SK-N-SH (cell line): ENCODE data around the gene SIGMAR1. TPM values are rescaled to one million over a fixed set of nuclear protein-coding genes. Genes with fewer than 3 reads are reported as not detected.

Experiments
- CTCF ChIA-PET: fragments of 300-600, 350-600 bp; formaldehyde crosslinking; extraction: SDS; loops from one replicate; lab custom pipeline; 2021; lab: Yijun Ruan, JAX
- POLR2A ChIA-PET: fragments of 350-600 bp; sonication (Branson Sonifier 250); formaldehyde crosslinking; extraction: SDS; loops from one replicate; lab custom pipeline; 2020; ENCODE audit warnings: antibody characterized with exemption, inconsistent platforms; lab: Yijun Ruan, JAX
- DNase-seq: peaks from one replicate; pipeline ENCODE4 v3.0.0; 2012
- H2AFZ ChIP-seq: fragments of 200-600 bp; sonication (generic); 2 replicates; pipeline ENCODE4 v1.8.1; 2016; ENCODE audit warnings: antibody characterized with exemption, mild to moderate bottlenecking, low read depth
- H3F3A ChIP-seq: fragments of 200-600 bp; sonication (generic); replicated peaks from 2 replicates; pipeline ENCODE3; 2016; ENCODE audit warnings: antibody characterized with exemption, mild to moderate bottlenecking; ENCODE audit not compliant: insufficient read depth
- H3K27ac ChIP-seq, 2 experiments: fragments of 200-500 bp in 1 of 2; fragments of 200-600 bp in 1 of 2; sonication (Bioruptor generic) in 1 of 2; sonication (generic), shearing (Covaris generic) in 1 of 2; 2 replicates each; pipeline versions ENCODE4 v1.5.1 to v1.6.1; 2014 to 2016; ENCODE audit warnings: low read depth in 2 of 2, inconsistent platforms in 1 of 2, low read length in 1 of 2, mild to moderate bottlenecking in 1 of 2, mixed read lengths in 1 of 2
- H3K27me3 ChIP-seq: fragments of 200-600 bp; sonication (generic), shearing (Covaris generic); 2 replicates; pipeline ENCODE4 v1.6.1; 2016; ENCODE audit warnings: mixed run types; ENCODE audit not compliant: insufficient read depth
- H3K36me3 ChIP-seq, 2 experiments: fragments of 200-500 bp in 1 of 2; fragments of 200-600 bp in 1 of 2; sonication (Bioruptor generic) in 1 of 2; sonication (generic) in 1 of 2; replicated peaks in 1 of 2; 2 replicates each; pipeline versions ENCODE3 to v1.5.1; 2014 to 2016; ENCODE audit warnings: low read length in 1 of 2, mild to moderate bottlenecking in 1 of 2; ENCODE audit not compliant: insufficient read depth in 2 of 2, control insufficient read depth in 1 of 2
- H3K4me1 ChIP-seq, 2 experiments: fragments of 200-500 bp in 1 of 2; fragments of 200-600 bp in 1 of 2; sonication (Bioruptor generic) in 1 of 2; sonication (generic), shearing (Covaris generic) in 1 of 2; 2 replicates each; pipeline versions ENCODE4 v1.5.1 to v1.6.1; 2014 to 2016; ENCODE audit warnings: low read depth in 1 of 2, low read length in 1 of 2, mixed run types in 1 of 2; ENCODE audit not compliant: insufficient read depth in 2 of 2, control insufficient read depth in 1 of 2
- H3K4me2 ChIP-seq: fragments of 200-600 bp; sonication (generic), shearing (Covaris generic); 2 replicates; pipeline ENCODE4 v1.6.1; 2017; ENCODE audit warnings: mixed run types
- H3K4me3 ChIP-seq, 2 experiments: fragments of 200-500 bp in 1 of 2; fragments of 200-600 bp in 1 of 2; sonication (Bioruptor generic) in 1 of 2; sonication (generic), shearing (Covaris generic) in 1 of 2; 2 replicates each; pipeline versions ENCODE4 v1.5.1 to v1.8.1; 2014 to 2016; ENCODE audit warnings: low read depth in 2 of 2, inconsistent platforms in 1 of 2, low read length in 1 of 2, mild to moderate bottlenecking in 1 of 2, mixed read lengths in 1 of 2, moderate library complexity in 1 of 2
- H3K79me2 ChIP-seq: fragments of 200-600 bp; sonication (generic); 2 replicates; pipeline ENCODE4 v1.8.1; 2017; ENCODE audit warnings: mild to moderate bottlenecking; ENCODE audit not compliant: insufficient read depth
- H3K9ac ChIP-seq: fragments of 200-600 bp; sonication (generic); 2 replicates; pipeline ENCODE4 v1.6.1; 2017; ENCODE audit warnings: mixed run types
- H3K9me2 ChIP-seq: fragments of 200-600 bp; sonication (generic); 2 replicates; pipeline ENCODE4 v1.6.1; 2017; ENCODE audit warnings: mixed run types
- H3K9me3 ChIP-seq: fragments of 200-600 bp; sonication (generic); 2 replicates; pipeline ENCODE4 v1.6.1; 2017; ENCODE audit warnings: mixed run types, mild to moderate bottlenecking, moderate library complexity
- H4K20me1 ChIP-seq: fragments of 200-600 bp; sonication (generic); 2 replicates; pipeline ENCODE4 v1.6.1; 2017; ENCODE audit warnings: mild to moderate bottlenecking, mixed run types; ENCODE audit not compliant: insufficient read depth
- CHD2 ChIP-seq: fragments of 150-350 bp; IDR thresholded peaks from 2 replicates; pipeline ENCODE4 v1.6.1; 2018; ENCODE audit warnings: low read length; ENCODE audit not compliant: partially characterized antibody
- FOXJ3 ChIP-seq: sonication (generic); formaldehyde crosslinking; IDR thresholded peaks from 2 replicates; pipeline ENCODE4 v1.5.1; 2020; ENCODE audit warnings: mild to moderate bottlenecking, missing genetic modification reagents
- MEF2A ChIP-seq: IDR thresholded peaks from 2 replicates; pipeline ENCODE4 v1.4.0; 2012; ENCODE audit warnings: low read depth, borderline replicate concordance
- MXI1 ChIP-seq: IDR thresholded peaks from 2 replicates; pipeline ENCODE4 v1.6.1; 2012; ENCODE audit warnings: mild to moderate bottlenecking, low read depth, low read length, improper control_type of control experiment
- NRF1 ChIP-seq: IDR thresholded peaks from 2 replicates; pipeline ENCODE4 v1.6.1; 2012; ENCODE audit warnings: low read depth, mild to moderate bottlenecking, low read length
- POLR2AphosphoS5 ChIP-seq: IDR thresholded peaks from 2 replicates; pipeline ENCODE4 v1.6.1; 2012; ENCODE audit warnings: low read depth, low read length
- RAD21 ChIP-seq: IDR thresholded peaks from 2 replicates; pipeline ENCODE4 v1.6.1; 2012; ENCODE audit warnings: mild to moderate bottlenecking, low read length
- RXRA ChIP-seq: IDR thresholded peaks from 2 replicates; pipeline ENCODE4 v1.4.0; 2012; ENCODE audit warnings: low read depth, mild to moderate bottlenecking, borderline replicate concordance
- SMC3 ChIP-seq: IDR thresholded peaks from 2 replicates; pipeline ENCODE4 v1.6.1; 2012; ENCODE audit warnings: low read depth, low read length, improper control_type of control experiment
- TEAD4 ChIP-seq: IDR thresholded peaks from 2 replicates; pipeline ENCODE4 v1.4.0; 2012; ENCODE audit warnings: mild to moderate bottlenecking, borderline replicate concordance; ENCODE audit not compliant: insufficient read depth
- YY1 ChIP-seq: IDR thresholded peaks from 2 replicates; pipeline ENCODE4 v1.4.0; 2012; ENCODE audit warnings: low read depth, mild to moderate bottlenecking
- WGBS: methylation state at CpG from one replicate; pipeline ENCODE4 v1.1.6; 2017; ENCODE audit warnings: low lambda C conversion rate; 5-methylcytosine and 5-hydroxymethylcytosine counted together
- polyA plus RNA-seq, 3 experiments: library from polyadenylated mRNA; depleted of rRNA; stranded (reverse); fragments of >200 nt; gene quantifications; 2 replicates each; pipeline ENCODE4 v1.2.3, GENCODE V29; 2012
- TF ChIP-seq, protein P1 (sequence below): IDR thresholded peaks from 2 replicates; pipeline ENCODE4; 2012
- TF ChIP-seq, protein P2 (sequence below): fragments of 150-350 bp; IDR thresholded peaks from 2 replicates; pipeline ENCODE4 v1.6.1; 2017; ENCODE audit warnings: antibody characterized with exemption, low read length, low read depth, borderline replicate concordance
- TF ChIP-seq, protein P3 (sequence below): IDR thresholded peaks from 2 replicates; pipeline ENCODE4 v1.4.0; 2012; ENCODE audit warnings: low read depth, borderline replicate concordance
- TF ChIP-seq, protein P4 (sequence below): fragments of 200-600 bp; sonication (generic); IDR thresholded peaks from 2 replicates; pipeline ENCODE4 v1.6.1; 2017; ENCODE audit warnings: antibody characterized with exemption, mild to moderate bottlenecking, moderate library complexity
- TF ChIP-seq, protein P5 (sequence below): IDR thresholded peaks from 2 replicates; pipeline ENCODE4 v1.4.0; 2012; ENCODE audit warnings: low read depth, borderline replicate concordance

SIGMAR1 gene
- polyA plus RNA-seq, 1 of the 3 experiments (the other 2 are of a cell fraction): 79.0 TPM

DNA sequence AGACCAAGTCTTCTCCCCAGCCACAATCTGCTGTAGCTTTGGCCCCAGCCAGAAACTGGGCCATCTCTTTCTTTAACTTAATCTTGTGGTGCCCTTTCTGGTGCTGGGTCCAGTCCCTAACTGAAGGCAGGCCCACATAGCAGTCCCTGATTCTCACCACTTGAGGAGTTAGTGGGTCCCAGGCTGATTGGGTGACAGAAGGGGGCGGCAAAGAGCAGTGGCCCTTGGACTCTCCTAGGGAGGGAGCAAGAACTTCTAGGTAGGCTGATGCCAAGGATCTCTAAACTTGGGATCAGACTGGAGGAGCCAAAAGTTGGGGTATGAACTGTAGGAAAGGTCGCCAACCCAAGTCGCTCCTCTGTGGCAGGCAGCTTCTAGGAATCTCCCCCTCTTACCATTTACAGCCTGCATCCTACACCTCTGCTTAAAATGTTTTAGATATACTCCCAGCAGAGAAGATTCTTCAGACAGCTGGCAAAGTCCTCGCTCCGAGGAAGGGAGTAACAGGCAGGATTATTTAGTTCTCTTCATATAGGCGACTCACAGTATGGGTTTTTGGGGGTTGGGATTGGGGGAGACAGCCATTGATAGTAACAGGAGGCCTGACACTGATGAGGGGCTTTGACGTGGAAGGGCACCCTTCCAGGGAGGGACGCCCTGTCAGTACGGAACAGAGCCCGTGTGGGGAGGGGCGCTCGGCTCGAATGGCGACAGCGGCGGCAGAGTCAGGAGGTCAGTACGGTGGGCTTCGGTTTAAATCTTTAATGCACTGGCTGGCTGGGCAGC, 26.9 kb upstream of the SIGMAR1 start:
- H3K36me3 ChIP-seq: peaks cover 0 to 2% of the 10 kb centered on the region in 2 experiments

More for the DNA sequence above, 26.9 kb upstream of the SIGMAR1 start:
- no peaks in the 10 kb centered on the region for H3K9me3 ChIP-seq
- peak overlapping the region; percentile 28 to 83 for H3K27ac ChIP-seq
- peaks cover 8 to 12% of the 10 kb centered on the region in 2 experiments; a peak in 3 of 4 replicates for H3K4me1 ChIP-seq
- no peaks in the 10 kb centered on the region for H3K27me3 ChIP-seq
- H3K4me2 ChIP-seq: peak overlapping the region; percentile 92
- peak; percentile 69 for DNase-seq
- POLR2A ChIA-PET: interaction anchor here (1.0 to 1.6 kb wide), 4 partner anchors 10 to 27 kb away, joined by 3 to 10 read pairs (median 6); partner anchors contain the start of genes GALT and SIGMAR1
- peak overlapping the region; percentile 56; the same call in 1 of the 2 replicates for H3K9ac ChIP-seq
- 20% methylated on average over 17 of the region's 18 CpGs for WGBS
- H4K20me1 ChIP-seq: no peaks in the 10 kb centered on the region
- peaks cover 20% of the 10 kb centered on the region; the same call in 1 of the 2 replicates for H3K79me2 ChIP-seq
- peak overlapping the region; percentile 64 to 80 for H3K4me3 ChIP-seq
- peaks cover 13% of the 10 kb centered on the region for H3F3A ChIP-seq
- TF ChIP-seq TEAD4 (no peak), RAD21 (peak; percentile 55), RXRA (no peak), FOXJ3 (CRISPR knock-in tag) (no peak), POLR2AphosphoS5 (no peak), SMC3 (peak; percentile 58), MEF2A (no peak), YY1 (no peak), NRF1 (no peak), MXI1 (0 out of 2 replicates have a peak, but pooled peaks have one; percentile 18), CHD2 (no peak)
- TF ChIP-seq, protein P1, sequence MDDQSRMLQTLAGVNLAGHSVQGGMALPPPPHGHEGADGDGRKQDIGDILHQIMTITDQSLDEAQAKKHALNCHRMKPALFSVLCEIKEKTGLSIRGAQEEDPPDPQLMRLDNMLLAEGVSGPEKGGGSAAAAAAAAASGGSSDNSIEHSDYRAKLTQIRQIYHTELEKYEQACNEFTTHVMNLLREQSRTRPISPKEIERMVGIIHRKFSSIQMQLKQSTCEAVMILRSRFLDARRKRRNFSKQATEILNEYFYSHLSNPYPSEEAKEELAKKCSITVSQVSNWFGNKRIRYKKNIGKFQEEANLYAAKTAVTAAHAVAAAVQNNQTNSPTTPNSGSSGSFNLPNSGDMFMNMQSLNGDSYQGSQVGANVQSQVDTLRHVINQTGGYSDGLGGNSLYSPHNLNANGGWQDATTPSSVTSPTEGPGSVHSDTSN: no peak
- TF ChIP-seq, protein P2, sequence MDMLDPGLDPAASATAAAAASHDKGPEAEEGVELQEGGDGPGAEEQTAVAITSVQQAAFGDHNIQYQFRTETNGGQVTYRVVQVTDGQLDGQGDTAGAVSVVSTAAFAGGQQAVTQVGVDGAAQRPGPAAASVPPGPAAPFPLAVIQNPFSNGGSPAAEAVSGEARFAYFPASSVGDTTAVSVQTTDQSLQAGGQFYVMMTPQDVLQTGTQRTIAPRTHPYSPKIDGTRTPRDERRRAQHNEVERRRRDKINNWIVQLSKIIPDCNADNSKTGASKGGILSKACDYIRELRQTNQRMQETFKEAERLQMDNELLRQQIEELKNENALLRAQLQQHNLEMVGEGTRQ: no peak
- TF ChIP-seq, protein P3, sequence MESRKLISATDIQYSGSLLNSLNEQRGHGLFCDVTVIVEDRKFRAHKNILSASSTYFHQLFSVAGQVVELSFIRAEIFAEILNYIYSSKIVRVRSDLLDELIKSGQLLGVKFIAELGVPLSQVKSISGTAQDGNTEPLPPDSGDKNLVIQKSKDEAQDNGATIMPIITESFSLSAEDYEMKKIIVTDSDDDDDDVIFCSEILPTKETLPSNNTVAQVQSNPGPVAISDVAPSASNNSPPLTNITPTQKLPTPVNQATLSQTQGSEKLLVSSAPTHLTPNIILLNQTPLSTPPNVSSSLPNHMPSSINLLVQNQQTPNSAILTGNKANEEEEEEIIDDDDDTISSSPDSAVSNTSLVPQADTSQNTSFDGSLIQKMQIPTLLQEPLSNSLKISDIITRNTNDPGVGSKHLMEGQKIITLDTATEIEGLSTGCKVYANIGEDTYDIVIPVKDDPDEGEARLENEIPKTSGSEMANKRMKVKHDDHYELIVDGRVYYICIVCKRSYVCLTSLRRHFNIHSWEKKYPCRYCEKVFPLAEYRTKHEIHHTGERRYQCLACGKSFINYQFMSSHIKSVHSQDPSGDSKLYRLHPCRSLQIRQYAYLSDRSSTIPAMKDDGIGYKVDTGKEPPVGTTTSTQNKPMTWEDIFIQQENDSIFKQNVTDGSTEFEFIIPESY: no peak
- TF ChIP-seq, protein P4, sequence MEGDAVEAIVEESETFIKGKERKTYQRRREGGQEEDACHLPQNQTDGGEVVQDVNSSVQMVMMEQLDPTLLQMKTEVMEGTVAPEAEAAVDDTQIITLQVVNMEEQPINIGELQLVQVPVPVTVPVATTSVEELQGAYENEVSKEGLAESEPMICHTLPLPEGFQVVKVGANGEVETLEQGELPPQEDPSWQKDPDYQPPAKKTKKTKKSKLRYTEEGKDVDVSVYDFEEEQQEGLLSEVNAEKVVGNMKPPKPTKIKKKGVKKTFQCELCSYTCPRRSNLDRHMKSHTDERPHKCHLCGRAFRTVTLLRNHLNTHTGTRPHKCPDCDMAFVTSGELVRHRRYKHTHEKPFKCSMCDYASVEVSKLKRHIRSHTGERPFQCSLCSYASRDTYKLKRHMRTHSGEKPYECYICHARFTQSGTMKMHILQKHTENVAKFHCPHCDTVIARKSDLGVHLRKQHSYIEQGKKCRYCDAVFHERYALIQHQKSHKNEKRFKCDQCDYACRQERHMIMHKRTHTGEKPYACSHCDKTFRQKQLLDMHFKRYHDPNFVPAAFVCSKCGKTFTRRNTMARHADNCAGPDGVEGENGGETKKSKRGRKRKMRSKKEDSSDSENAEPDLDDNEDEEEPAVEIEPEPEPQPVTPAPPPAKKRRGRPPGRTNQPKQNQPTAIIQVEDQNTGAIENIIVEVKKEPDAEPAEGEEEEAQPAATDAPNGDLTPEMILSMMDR: peak; percentile 90
- TF ChIP-seq, protein P5, sequence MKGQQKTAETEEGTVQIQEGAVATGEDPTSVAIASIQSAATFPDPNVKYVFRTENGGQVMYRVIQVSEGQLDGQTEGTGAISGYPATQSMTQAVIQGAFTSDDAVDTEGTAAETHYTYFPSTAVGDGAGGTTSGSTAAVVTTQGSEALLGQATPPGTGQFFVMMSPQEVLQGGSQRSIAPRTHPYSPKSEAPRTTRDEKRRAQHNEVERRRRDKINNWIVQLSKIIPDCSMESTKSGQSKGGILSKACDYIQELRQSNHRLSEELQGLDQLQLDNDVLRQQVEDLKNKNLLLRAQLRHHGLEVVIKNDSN: no peak
- no peaks in the 10 kb centered on the region for H3K9me2 ChIP-seq
- CTCF ChIA-PET: interaction anchor here (0.8 to 8.1 kb wide), 18 partner anchors 8 to 1031 kb away, joined by 3 to 56 read pairs (median 4); partner anchors contain the start of genes ARID3C, CCL19, GALT and IL11RA
- peak overlapping the region; percentile 86; the same call in 1 of the 2 replicates for H2AFZ ChIP-seq
